HFFc6 (cell line): Measurements from ENCODE around the gene PIAS1. TPM values are rescaled to one million over a fixed set of nuclear protein-coding genes. Genes with fewer than 3 reads are reported as not detected.

Experiments
- DNase-seq: peaks from one replicate; pipeline ENCODE4 v3.0.0-alpha.2; 2018
- H3K27ac Mint-ChIP-seq: 2 replicates; pipeline ENCODE4 v1.8.0; 2020; ENCODE audit warnings: mild to moderate bottlenecking, mixed read lengths
- H3K27me3 Mint-ChIP-seq: 2 replicates; pipeline ENCODE4 v1.8.0; 2021; ENCODE audit warnings: mild to moderate bottlenecking, moderate library complexity, mixed read lengths; ENCODE audit not compliant: insufficient read depth
- H3K36me3 Mint-ChIP-seq: 2 replicates; pipeline ENCODE4 v1.8.0; 2021; ENCODE audit warnings: low read depth, mixed read lengths
- H3K4me1 Mint-ChIP-seq: 2 replicates; pipeline ENCODE4 v1.8.0; 2020; ENCODE audit warnings: low read depth, mixed read lengths
- H3K4me3 Mint-ChIP-seq: 2 replicates; pipeline ENCODE4 v1.8.0; 2020; ENCODE audit warnings: mild to moderate bottlenecking, moderate library complexity, mixed read lengths
- H3K9me3 Mint-ChIP-seq: 2 replicates; pipeline ENCODE4 v1.8.0; 2020; ENCODE audit warnings: mild to moderate bottlenecking, mixed read lengths
- total RNA-seq, 6 experiments: library from RNA; stranded (reverse); fragmentation: NEBNext Ultra II Directional; extraction: Animal tissue kit (Norgen Biotek cat#: 25700); gene quantifications; 2 replicates in 1 of 6; 3 replicates in 5 of 6; pipeline ENCODE4 v1.2.3, GENCODE V29; 2021
- TF ChIP-seq, protein P1 (sequence below): fragments of 200-600 bp; sonication (generic); IDR thresholded peaks from 2 replicates; pipeline ENCODE4 v1.5.0; 2021; ENCODE audit warnings: antibody characterized with exemption, mild to moderate bottlenecking

PIAS1 gene
- total RNA-seq, 6 experiments from 2014 or later = 23.7 to 31.8 (median 27.6) TPM

DNA sequence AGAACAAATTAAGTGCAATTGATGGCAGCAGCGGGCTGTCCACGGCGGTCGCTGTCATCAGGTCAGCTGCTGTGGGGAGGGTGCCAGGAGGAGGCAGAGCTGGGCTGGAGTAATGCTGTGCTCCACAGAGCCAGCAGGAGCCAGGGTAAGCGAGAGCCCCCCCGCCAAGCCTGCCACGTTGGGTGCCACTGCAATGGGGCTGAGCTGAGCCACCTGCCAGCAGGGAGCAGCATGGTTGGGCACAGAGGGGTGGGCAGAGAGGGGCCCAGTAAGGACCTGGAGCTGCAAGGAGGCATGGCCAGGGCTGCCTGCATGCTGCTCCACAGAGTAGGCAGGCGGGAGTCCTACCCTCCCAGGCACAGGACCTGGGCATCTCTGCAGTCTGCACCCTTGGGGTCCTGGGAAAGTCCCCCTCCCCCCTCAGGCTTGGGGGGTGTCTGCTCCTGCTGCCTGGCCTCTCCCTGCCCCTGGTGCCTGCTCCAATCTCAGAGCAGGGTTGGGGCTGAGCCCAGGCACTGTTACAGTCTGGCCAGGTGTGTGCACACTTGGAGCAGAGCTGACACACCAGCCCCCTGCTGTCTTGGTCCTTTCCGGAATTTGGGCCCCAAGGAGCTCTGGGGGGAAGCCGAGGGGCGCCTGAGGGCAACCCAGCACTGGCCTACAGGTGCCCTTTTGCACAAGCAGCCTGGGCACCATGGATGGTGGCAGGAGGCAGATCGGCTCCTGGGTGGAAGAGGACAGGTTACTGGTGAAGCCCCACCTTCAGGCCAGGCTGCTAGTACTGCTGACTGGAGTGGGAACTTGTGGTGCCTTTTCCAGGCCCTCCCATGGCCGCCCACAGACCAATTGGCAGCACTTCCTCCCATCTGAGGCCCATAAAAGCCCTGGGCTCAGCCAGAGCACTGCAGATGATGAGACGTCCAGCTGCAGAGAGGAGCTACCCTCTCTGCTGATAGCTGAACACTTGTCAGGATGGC, 8.5 kb upstream of the PIAS1 start:
- H3K27ac Mint-ChIP-seq = no peak overlapping the region
- DNase-seq = no peak
- TF ChIP-seq, protein P1, sequence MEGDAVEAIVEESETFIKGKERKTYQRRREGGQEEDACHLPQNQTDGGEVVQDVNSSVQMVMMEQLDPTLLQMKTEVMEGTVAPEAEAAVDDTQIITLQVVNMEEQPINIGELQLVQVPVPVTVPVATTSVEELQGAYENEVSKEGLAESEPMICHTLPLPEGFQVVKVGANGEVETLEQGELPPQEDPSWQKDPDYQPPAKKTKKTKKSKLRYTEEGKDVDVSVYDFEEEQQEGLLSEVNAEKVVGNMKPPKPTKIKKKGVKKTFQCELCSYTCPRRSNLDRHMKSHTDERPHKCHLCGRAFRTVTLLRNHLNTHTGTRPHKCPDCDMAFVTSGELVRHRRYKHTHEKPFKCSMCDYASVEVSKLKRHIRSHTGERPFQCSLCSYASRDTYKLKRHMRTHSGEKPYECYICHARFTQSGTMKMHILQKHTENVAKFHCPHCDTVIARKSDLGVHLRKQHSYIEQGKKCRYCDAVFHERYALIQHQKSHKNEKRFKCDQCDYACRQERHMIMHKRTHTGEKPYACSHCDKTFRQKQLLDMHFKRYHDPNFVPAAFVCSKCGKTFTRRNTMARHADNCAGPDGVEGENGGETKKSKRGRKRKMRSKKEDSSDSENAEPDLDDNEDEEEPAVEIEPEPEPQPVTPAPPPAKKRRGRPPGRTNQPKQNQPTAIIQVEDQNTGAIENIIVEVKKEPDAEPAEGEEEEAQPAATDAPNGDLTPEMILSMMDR = no peak
- H3K27me3 Mint-ChIP-seq = peaks cover 10% of the 10 kb centered on the region
- H3K9me3 Mint-ChIP-seq = peaks cover 1% of the 10 kb centered on the region; the same call in 1 of the 2 replicates
- no peak overlapping the region for H3K4me3 Mint-ChIP-seq
- no peaks in the 10 kb centered on the region for H3K36me3 Mint-ChIP-seq
- H3K4me1 Mint-ChIP-seq = no peaks in the 10 kb centered on the region

DNA sequence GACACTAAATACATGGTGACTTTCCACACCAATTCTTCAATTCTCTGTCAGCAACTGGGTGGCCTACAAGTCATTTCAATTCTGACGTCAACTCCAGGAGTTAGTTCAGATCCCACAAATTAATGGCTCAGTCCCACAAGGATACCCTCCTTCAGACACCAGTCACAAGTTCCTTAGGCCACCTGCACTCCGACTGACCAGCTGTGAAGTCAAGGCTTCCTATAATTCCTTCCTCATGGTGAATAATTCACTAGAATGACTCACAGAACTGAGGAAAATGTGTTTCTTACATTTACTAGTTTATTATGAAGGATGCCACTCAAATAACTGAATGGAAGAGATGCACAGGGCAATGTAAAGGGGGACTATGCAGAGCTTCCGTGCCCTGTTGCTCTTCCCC, 6.3 kb upstream of the PIAS1 start:
- no peak overlapping the region for H3K4me3 Mint-ChIP-seq
- H3K27me3 Mint-ChIP-seq = peaks cover 1% of the 10 kb centered on the region
- TF ChIP-seq, protein P1 = no peak
- H3K36me3 Mint-ChIP-seq = no peaks in the 10 kb centered on the region
- H3K4me1 Mint-ChIP-seq = peaks cover 13% of the 10 kb centered on the region
- DNase-seq = no peak
- H3K9me3 Mint-ChIP-seq = no peaks in the 10 kb centered on the region
- no peak overlapping the region for H3K27ac Mint-ChIP-seq

DNA sequence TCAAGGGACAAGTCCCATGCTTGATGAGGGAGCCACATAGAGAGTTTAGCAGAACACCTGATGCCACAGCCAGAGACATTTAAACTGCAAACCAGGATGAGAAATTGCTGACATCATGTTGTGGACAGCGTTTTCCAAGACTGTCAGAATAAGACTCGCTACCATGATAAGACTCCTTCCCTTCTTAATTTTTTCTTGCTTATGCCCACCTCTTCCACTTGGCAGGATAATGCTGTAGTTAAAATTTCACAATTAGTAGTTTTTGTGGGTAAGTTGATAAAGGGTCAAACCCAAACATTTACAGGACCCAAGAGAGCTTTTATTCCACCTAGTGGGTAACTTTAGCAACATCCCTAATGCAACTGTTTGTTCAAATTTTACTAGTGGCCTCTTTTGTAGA, 3.0 kb upstream of the PIAS1 start:
- Mint-ChIP-seq H3K36me3 (no peaks in the 10 kb centered on the region), H3K9me3 (no peaks in the 10 kb centered on the region), H3K4me1 (peaks cover 31% of the 10 kb centered on the region), H3K4me3 (no peak overlapping the region), H3K27me3 (peaks cover 1% of the 10 kb centered on the region; the same call in 1 of the 2 replicates), H3K27ac (no peak overlapping the region)
- TF ChIP-seq, protein P1 = peak; percentile 41; the same call in 1 of the 2 replicates
- DNase-seq = no peak

DNA sequence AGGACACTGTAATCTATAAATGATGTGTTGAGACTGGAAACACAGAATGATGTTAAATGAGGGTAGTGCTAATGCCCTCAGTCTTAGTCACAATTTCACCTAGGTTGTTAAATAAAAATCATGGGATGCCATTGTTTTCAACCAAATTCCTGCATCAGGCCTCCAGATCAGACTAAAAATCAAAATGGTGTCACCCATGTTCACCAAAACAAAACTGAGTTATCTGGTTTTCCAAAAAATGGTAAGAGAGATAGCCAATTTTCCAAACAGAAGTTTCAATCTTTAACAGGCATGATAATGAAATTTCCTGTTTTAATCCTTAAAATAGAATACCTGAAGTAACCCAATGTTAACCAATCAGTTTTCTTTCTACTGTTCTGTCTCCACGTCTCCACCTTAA, 2.2 kb upstream of the PIAS1 start:
- no peaks in the 10 kb centered on the region for H3K36me3 Mint-ChIP-seq
- peaks cover 1% of the 10 kb centered on the region; the same call in 1 of the 2 replicates for H3K27me3 Mint-ChIP-seq
- H3K4me3 Mint-ChIP-seq = no peak overlapping the region
- no peak for DNase-seq
- TF ChIP-seq, protein P1 = no peak
- peaks cover 39% of the 10 kb centered on the region for H3K4me1 Mint-ChIP-seq
- no peaks in the 10 kb centered on the region for H3K9me3 Mint-ChIP-seq
- H3K27ac Mint-ChIP-seq = no peak overlapping the region

DNA sequence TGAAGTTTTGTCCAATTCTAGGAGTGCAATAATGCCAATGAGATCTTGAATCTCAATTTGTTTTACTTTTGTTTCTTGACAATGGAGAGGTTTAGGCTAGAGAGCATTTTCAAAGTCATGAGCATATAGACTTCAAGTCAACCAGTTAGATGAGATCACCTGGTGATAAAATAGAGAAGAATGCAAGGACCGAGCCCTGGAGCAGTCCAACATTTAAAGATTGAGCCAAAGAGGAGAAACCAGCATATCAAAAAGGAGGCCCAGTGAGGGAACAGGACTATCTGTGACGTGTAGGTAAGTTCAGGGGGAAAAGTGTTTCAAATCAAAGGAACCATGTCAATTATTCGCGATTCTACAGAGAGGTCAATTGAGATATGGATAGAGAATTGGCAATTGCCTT, 1.7 kb upstream of the PIAS1 start:
- no peak for DNase-seq
- Mint-ChIP-seq H3K36me3 (no peaks in the 10 kb centered on the region), H3K27ac (0 out of 2 replicates have a peak overlapping the region, but pooled peaks have one; percentile 0), H3K4me1 (peaks cover 44% of the 10 kb centered on the region), H3K27me3 (peaks cover under 1% of the 10 kb centered on the region; the same call in 1 of the 2 replicates), H3K4me3 (no peak overlapping the region; the same call in 1 of the 2 replicates), H3K9me3 (no peaks in the 10 kb centered on the region)
- TF ChIP-seq, protein P1 = no peak
